Cardiac atrium fibroblast (primary cell): ENCODE measurements around the gene FRMD5. TPM values are rescaled to one million over a fixed set of nuclear protein-coding genes. Genes with fewer than 3 reads are reported as not detected.

ENCODE experiments used
- total RNA-seq: library from RNA; depleted of rRNA; stranded (reverse); fragments of >200 nt; gene quantifications from 2 replicates; pipeline ENCODE4 v1.2.3, GENCODE V29; 2015

The FRMD5 gene
- 0.54 and 0.81 TPM in 2 replicates for total RNA-seq

GRCh38 chr15:44195151-44195740, at the start of gene FRMD5:
FRMD5 (minus strand) TSS chr15:44195271.

GRCh38 chr15:43826508-43827341, 368.3 kb downstream of the FRMD5 start, which contains the start of gene WDR76:
WDR76 (plus strand) TSS chr15:43827002; CDS start chr15:43827033, 31 bp downstream.

GRCh38 chr15:43824302-43825246, 370.5 kb downstream of the FRMD5 start, which contains the start of gene MFAP1:
MFAP1 (minus strand) TSS chr15:43824690; CDS start chr15:43824569, 121 bp downstream.

Other genes starting within 250 kb of the FRMD5 start
- gene GOLM2, start 93.4 kb upstream of the FRMD5 start, total RNA-seq: 52.5 and 60.3 TPM in 2 replicates
- 41.8 and 41.9 TPM in 2 replicates for gene CTDSPL2, start 232.4 kb upstream of the FRMD5 start, total RNA-seq